ENCODE data around the gene MAP3K6.

- TF ChIP-seq CTCF (IDR thresholded peaks at IDR 0.05) (no peak), POLR2A (IDR thresholded peaks at IDR 0.05) (no peak)
Observed at GRCh38 chr1:27372022-27372807, 5.5 kb upstream of the MAP3K6 start.
